GM21528 (cell line): ENCODE results near the gene NISCH.
"Not testable (repeated sequence)": the region's sequence is repeated elsewhere in the genome, so short reads cannot be mapped to it uniquely, and the experiment has no call there.

Experiments used
- ATAC-seq: cut with Tn5 transposase; IDR thresholded peaks from one replicate; pipeline ENCODE4 v1.9.1; 2021; ENCODE audit warnings: mild to moderate bottlenecking, moderate library complexity; ENCODE audit not compliant: unreplicated experiment, low FRiP score

NISCH gene

GRCh38 chr3:52523386-52524257 lies 68.2 kb downstream of the NISCH start:
- no peak for ATAC-seq

- no peak for ATAC-seq
Measured at GRCh38 chr3:52524258-52524751, 68.9 kb downstream of the NISCH start.

GRCh38 chr3:52524752-52525679 lies 69.6 kb downstream of the NISCH start:
- no peak for ATAC-seq

- ATAC-seq: no peak
Measured at GRCh38 chr3:52525680-52526561, 70.5 kb downstream of the NISCH start.

- not testable (repeated sequence) for ATAC-seq
Measured at GRCh38 chr3:52526671-52527038, 71.3 kb downstream of the NISCH start.

- ATAC-seq: no peak
Measured at GRCh38 chr3:52527039-52527731, 71.8 kb downstream of the NISCH start.

GRCh38 chr3:52527732-52528585 lies 72.6 kb downstream of the NISCH start:
- ATAC-seq: no peak

- ATAC-seq: no peak
Measured at GRCh38 chr3:52528586-52529375, 73.4 kb downstream of the NISCH start.

GRCh38 chr3:52529376-52530333 lies 74.3 kb downstream of the NISCH start:
- ATAC-seq: no peak

- no peak for ATAC-seq
Measured at GRCh38 chr3:52530918-52531826, 75.8 kb downstream of the NISCH start.

- no peak for ATAC-seq
Measured at GRCh38 chr3:52531860-52532516, 76.6 kb downstream of the NISCH start.

- no peak for ATAC-seq
Measured at GRCh38 chr3:52532517-52532837, 77.1 kb downstream of the NISCH start.

- no peak for ATAC-seq
Measured at GRCh38 chr3:52532838-52533622, 77.6 kb downstream of the NISCH start.

GRCh38 chr3:52533623-52534280 lies 78.3 kb downstream of the NISCH start, which contains the start of gene NT5DC2:
NT5DC2 (minus strand) TSS chr3:52533857; CDS start chr3:52533737, 120 bp downstream.
- ATAC-seq: peak; percentile 38
